ENCODE measurements around the gene HSPE1. TPM values are rescaled to one million over a fixed set of nuclear protein-coding genes. Genes with fewer than 3 reads are reported as not detected.

HSPE1 gene
- total RNA-seq, 1 donor from 2014 or later = 167 TPM

DNA sequence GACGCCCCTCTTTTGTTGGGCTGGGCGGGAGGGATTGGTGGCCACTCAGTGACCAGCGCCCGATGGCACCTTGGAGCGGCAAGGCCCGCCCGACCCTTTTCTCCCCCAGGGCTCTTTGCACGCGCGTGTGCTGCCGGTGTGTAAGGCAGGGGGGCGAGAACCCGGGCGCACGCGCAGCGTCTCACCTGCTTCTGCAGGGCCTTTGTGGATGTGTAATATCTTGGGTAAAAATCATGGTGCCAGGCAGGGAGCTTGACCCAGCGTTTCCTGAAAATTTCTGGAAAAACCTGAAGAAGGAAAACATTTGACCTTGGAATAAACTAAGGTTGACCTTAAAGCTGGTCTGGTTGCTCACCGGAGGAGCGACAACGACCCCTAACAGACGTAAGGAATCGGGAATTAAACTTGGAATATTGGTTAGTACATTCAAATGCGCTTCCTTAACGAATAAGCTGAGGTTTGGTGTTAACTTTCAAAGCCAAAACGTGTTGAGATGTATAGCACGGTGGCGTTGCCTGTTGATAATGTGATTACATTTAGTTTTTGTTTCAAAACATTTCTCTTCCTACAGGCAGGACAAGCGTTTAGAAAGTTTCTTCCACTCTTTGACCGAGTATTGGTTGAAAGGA lies 438 bp downstream of the HSPE1 start:
- Mint-ChIP-seq H3K36me3 (peaks cover 38% of the 10 kb centered on the region), H3K27me3 (no peaks in the 10 kb centered on the region), H3K9me3 (no peaks in the 10 kb centered on the region), H3K4me3 (peak overlapping the region; percentile 98), H3K27ac (peak overlapping the region; percentile 92), H3K4me1 (ENCODE audit: unreplicated experiment) (peaks cover 37% of the 10 kb centered on the region)
- TF ChIP-seq, protein P1, sequence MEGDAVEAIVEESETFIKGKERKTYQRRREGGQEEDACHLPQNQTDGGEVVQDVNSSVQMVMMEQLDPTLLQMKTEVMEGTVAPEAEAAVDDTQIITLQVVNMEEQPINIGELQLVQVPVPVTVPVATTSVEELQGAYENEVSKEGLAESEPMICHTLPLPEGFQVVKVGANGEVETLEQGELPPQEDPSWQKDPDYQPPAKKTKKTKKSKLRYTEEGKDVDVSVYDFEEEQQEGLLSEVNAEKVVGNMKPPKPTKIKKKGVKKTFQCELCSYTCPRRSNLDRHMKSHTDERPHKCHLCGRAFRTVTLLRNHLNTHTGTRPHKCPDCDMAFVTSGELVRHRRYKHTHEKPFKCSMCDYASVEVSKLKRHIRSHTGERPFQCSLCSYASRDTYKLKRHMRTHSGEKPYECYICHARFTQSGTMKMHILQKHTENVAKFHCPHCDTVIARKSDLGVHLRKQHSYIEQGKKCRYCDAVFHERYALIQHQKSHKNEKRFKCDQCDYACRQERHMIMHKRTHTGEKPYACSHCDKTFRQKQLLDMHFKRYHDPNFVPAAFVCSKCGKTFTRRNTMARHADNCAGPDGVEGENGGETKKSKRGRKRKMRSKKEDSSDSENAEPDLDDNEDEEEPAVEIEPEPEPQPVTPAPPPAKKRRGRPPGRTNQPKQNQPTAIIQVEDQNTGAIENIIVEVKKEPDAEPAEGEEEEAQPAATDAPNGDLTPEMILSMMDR (conservative IDR thresholded peaks at IDR 0.05) = no peak
- no peak for DNase-seq (ENCODE audit: extremely low spot score, unreplicated experiment)

DNA sequence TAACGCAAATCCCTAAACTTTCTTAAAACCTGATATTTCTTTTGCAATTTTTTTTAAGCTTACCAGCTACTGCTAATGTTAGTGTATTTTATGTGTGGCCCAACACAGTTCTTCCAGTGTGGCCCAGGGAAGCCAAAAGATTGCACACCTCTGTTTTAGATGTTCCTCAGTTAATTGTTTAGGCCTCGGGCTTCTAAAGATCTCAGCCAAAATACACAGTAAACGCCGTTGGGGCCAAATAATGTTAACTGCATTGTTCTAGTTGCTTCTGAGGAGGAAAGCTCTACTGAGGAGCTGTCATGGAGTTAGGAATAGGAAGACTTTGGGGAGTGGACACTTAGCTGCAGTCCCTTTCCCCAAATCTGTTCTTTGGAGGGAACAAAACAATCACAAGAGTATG lies 2.0 kb downstream of the HSPE1 start:
- H3K27ac Mint-ChIP-seq = peak overlapping the region; percentile 92
- no peaks in the 10 kb centered on the region for H3K27me3 Mint-ChIP-seq
- TF ChIP-seq, protein P1 (conservative IDR thresholded peaks at IDR 0.05) = no peak

DNA sequence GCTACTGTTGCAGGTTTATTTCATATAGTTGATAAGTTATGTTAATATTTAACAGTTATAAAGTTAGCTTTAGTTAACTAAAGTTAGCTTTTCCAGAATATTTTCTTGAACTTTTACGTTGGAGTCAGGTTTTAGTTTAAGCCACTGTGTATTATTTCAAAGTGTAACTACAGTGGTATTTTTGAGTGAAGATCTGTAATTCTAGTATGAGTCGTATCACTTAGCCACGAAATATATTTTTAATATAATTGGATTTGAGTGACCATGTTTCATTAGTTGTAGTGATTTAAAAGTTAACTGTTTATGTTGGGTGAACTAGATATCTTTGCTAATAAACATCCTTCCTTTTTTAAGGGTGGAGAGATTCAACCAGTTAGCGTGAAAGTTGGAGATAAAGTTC lies 2.5 kb downstream of the HSPE1 start:
- Mint-ChIP-seq H3K27ac (peak overlapping the region; percentile 92), H3K4me3 (peak overlapping the region; percentile 98), H3K4me1 (ENCODE audit: unreplicated experiment) (peaks cover 18% of the 10 kb centered on the region), H3K9me3 (no peaks in the 10 kb centered on the region), H3K36me3 (peaks cover 23% of the 10 kb centered on the region), H3K27me3 (no peaks in the 10 kb centered on the region)
- DNase-seq (ENCODE audit: extremely low spot score, unreplicated experiment) = no peak
- TF ChIP-seq, protein P1 (conservative IDR thresholded peaks at IDR 0.05) = no peak

More for the DNA sequence above, 2.0 kb downstream of the HSPE1 start:
- no peak for DNase-seq (ENCODE audit: extremely low spot score, unreplicated experiment)
- peaks cover 23% of the 10 kb centered on the region for H3K4me1 Mint-ChIP-seq (ENCODE audit: unreplicated experiment)
- H3K36me3 Mint-ChIP-seq = peaks cover 28% of the 10 kb centered on the region
- H3K9me3 Mint-ChIP-seq = no peaks in the 10 kb centered on the region
- peak overlapping the region; percentile 98 for H3K4me3 Mint-ChIP-seq

DNA sequence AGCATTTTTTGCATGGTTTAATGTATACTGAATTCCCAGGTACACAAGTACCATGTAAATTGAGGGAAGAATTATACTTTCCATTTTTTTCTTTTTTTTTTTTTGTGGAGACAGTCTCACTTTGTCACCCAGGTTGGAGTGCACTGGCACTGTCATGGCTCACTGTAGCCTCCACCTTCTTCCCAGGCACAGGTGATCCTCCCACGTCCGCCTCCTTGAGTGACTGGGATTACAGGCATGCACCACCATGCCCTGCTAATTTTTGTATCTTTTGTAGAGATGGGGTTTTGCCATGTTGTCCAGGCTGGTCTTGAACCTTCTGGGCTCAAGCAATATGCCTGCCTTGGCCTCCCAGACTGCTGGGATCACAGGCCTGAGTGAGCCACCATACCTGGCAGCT lies 3.8 kb downstream of the HSPE1 start:
- DNase-seq (ENCODE audit: extremely low spot score, unreplicated experiment) = no peak
- no peaks in the 10 kb centered on the region for H3K27me3 Mint-ChIP-seq
- H3K4me1 Mint-ChIP-seq (ENCODE audit: unreplicated experiment) = peaks cover 10% of the 10 kb centered on the region
- H3K36me3 Mint-ChIP-seq = peaks cover 19% of the 10 kb centered on the region
- H3K4me3 Mint-ChIP-seq = no peak overlapping the region
- no peaks in the 10 kb centered on the region for H3K9me3 Mint-ChIP-seq
- H3K27ac Mint-ChIP-seq = no peak overlapping the region
- TF ChIP-seq, protein P1 (conservative IDR thresholded peaks at IDR 0.05) = no peak

DNA sequence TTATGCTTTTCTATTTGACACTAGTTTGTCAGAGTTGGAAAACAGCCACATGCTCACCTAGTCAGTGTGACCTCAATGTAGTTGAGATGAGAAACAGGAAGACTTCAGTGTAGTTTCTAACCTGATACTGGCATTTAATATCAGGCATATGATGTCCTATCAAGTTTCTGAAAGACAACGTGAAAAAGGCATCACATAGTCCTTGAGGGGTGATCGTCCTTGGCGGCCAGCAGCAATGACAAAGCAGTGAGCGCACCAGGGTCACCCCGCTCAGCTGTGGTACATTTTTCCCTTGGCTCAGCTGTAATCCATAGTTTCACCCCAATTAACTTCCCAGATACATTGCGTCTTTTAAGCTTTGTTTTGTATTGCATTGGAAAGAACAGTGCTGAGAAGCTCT lies 4.3 kb downstream of the HSPE1 start:
- H3K9me3 Mint-ChIP-seq = no peaks in the 10 kb centered on the region
- no peak for DNase-seq (ENCODE audit: extremely low spot score, unreplicated experiment)
- TF ChIP-seq, protein P1 (conservative IDR thresholded peaks at IDR 0.05) = no peak
- peaks cover 19% of the 10 kb centered on the region for H3K36me3 Mint-ChIP-seq
- no peak overlapping the region for H3K4me3 Mint-ChIP-seq
- H3K27ac Mint-ChIP-seq = no peak overlapping the region
- H3K27me3 Mint-ChIP-seq = no peaks in the 10 kb centered on the region
- H3K4me1 Mint-ChIP-seq (ENCODE audit: unreplicated experiment) = peaks cover 10% of the 10 kb centered on the region

All from type B pancreatic cell (in vitro differentiated cells).